HG03432 (cell line): ENCODE measurements around the gene TMEM232.
A peak's percentile ranks its signal among the peaks of the same experiment; 100 is the strongest.

Experiments
- ATAC-seq: cut with Tn5 transposase; IDR thresholded peaks from one replicate; pipeline ENCODE4 v1.9.1; 2021; ENCODE audit warnings: mild to moderate bottlenecking, moderate library complexity; ENCODE audit not compliant: unreplicated experiment

The TMEM232 gene

DNA sequence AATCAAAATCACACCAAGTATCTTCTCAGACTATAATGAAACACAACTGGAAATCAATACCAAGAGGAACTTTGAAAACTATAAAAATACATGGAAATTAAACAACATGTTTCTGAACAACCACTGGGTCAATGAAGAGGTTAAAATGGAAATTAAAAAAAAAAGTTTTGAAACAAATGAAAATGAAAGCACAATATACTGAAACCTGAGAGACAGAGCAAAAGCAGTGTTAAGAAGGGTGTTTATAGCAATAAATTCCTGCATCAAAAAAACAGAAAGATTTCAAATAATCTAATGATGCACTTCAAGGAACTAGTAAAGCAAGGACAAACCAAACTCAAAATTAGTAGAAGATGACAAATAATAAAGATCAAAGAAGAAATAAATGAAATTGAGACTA, 92.0 kb downstream of the TMEM232 start:
- no peak for ATAC-seq

DNA sequence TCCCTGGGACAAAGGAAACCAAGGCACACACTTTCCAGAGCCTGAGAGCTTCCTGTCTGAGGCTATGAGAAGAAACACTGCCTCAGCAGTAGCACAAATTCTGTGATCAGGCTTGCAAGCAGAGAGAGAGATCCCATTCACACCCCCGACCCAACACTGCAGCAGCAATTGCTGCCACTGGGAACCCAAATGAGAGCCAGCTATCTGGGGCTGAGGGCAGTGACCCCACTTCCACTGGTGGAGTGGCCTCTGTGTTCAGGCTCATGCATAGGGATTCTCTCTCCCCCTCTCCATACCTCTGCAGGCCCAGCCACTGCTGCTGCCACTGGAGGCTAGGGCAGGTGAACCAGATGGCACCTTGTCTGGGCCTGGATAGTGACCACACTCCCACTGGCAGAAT, 95.2 kb downstream of the TMEM232 start:
- ATAC-seq: no peak

- ATAC-seq: no peak
Observed at GRCh38 chr5:110630350-110630749, 96.1 kb downstream of the TMEM232 start.

GRCh38 chr5:110625376-110625999, 101.0 kb downstream of the TMEM232 start:
- ATAC-seq: peak; percentile 55

DNA sequence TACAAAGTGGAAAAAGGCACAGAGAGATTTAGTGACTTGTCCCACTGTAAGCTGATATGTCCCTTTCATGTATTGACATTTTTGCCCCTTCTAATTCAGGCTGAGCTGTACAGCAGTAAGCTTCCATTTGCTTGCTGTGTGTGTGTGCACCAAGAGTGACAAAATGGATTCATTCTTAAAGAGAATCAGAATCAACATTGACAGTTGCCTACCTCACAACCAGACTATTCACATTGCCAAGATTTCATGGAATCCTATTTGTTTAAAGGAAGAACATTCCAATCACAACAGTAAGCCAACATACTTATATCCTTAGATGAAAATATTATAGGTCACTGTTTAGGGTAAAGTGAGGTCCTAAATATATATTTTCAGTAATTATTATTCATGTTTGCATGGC, 102.6 kb downstream of the TMEM232 start:
- no peak for ATAC-seq

GRCh38 chr5:110618941-110619340, 107.5 kb downstream of the TMEM232 start:
- no peak for ATAC-seq

GRCh38 chr5:110616009-110616408, 110.5 kb downstream of the TMEM232 start:
- ATAC-seq: no peak

DNA sequence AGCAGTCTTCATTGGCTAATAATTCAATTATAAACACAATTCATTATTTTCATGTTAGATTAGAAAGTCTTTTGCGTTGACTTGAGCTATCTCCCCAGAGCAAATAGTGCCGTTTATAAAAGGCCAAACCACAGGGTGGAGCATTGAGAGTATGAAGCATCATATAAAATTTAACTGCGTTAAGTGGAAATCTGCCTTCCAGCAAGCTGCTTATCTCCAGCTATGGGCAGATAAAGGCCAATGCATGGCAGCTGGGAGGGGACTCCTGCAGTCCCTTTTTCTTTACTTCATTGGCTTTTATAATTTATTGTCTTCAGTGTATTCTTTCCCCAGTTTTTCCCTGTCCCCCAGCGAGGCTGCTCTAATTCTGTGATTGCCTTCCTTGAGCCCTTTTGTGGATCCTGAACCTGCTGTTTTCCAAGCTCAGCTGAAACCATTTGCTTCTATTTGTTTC, 113.7 kb downstream of the TMEM232 start:
- no peak for ATAC-seq

- no peak for ATAC-seq
Observed at GRCh38 chr5:110611817-110612216, 114.7 kb downstream of the TMEM232 start.

- no peak for ATAC-seq
Observed at GRCh38 chr5:110594866-110595265, 131.6 kb downstream of the TMEM232 start.

DNA sequence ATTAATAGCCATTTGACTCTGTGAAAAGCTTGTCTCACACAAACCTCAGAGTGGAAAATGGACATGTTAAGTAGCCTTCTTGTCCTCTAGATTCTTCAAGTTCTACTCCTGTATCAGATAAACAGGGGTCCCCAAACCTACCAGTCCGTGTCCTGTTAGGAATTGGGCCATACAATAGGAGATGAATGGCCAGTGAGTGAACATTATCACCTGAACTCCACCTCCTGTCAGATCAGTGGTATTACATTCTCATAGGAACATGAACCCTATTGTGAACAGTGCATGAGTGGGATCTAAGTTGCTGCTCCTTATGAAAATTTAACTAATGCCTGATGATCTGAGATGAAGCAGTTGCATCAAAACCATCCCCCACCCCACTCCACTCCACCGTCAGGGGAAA, 136.3 kb downstream of the TMEM232 start:
- peak; percentile 76 for ATAC-seq

DNA sequence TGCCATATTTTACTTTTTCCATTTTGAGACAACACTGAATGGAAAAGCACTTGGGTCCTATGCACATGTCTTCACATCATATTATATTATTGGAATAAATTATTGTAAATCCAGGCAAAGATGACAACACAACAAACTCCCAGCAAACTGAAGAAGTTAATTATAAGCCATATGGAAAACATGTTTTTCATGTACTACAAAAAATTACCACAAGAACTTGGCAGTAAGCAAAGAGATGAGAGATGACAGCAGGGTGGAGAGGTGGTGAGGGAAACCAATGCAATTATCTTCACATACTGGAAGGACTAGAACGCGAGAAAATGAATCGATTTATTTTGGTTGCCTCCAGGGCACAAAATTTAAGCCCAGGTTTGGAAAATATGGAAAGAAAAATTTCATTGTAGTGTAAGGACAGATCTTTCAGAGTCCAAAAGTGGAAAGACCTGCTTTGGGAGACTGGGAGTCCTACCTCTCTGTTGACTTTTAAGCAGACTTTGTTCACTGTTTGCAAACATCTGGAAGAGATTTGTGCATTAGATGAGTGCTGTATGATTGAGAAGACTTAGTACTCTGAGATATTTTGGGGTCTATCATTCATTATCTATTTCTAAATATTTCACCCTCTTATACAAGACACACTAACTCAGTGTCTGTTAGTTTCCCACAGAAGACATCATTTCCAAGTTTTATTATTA, 138.0 kb downstream of the TMEM232 start:
- no peak for ATAC-seq

- ATAC-seq: no peak
Observed at GRCh38 chr5:110580625-110581024, 145.8 kb downstream of the TMEM232 start.

GRCh38 chr5:110572729-110573128, 153.7 kb downstream of the TMEM232 start:
- no peak for ATAC-seq

DNA sequence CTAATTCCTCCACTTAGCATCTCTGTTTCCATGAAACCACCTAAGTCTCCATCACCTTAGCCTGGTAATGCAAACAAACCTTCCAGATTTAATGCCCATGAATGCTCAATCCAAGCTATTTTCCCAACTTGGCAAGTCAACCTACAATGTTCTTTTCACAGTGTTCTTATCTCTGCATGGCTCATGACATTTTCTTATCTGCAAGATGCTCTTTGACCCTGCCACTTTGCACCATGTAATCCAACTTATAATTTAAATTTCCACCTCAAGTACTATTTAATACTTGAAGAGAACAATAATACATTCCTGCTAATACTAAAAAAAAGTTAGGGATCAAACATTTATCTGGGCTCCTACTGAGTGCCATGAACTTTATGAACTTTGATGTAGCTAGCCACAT, 164.3 kb downstream of the TMEM232 start:
- no peak for ATAC-seq

GRCh38 chr5:110561510-110561909, 165.0 kb downstream of the TMEM232 start:
- no peak for ATAC-seq

DNA sequence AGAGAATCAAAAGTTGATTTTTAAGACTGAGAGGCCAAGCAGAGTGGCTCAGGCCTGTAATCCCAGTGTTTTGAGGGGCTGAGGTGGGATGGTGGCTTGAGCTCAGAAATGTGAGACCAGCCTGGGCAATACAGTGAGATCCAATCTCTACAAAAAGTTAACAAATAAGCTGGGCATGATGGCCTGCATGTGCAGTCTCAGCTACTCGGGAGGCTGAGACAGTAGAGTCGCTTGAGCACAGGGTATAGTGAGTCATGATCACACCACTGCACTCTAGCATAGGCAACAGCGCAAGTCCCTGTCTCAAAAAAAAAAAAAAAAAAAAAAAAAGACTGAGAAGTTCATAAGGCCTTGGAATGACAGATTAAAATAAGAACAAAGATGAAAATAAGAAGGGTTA, 177.2 kb downstream of the TMEM232 start:
- ATAC-seq: no peak

DNA sequence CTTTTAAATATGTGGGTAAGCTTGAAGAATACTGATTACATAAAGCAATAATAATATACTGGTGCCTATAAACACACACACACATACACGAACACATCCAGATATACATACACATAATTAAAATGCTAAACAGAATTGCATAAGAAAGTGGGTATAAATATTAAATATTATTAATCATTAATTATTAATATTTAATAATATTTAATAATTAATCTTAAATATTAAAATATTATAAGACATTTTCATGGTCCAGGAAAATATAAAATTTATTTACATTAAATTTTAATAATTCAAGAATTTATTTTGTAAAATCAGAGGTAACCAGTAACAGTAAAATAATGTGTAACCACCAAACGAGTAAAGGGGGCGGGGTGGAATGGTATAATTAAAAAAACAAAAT, 178.3 kb downstream of the TMEM232 start:
- ATAC-seq: no peak

- ATAC-seq: no peak
Observed at GRCh38 chr5:110547495-110547894, 179.0 kb downstream of the TMEM232 start.

DNA sequence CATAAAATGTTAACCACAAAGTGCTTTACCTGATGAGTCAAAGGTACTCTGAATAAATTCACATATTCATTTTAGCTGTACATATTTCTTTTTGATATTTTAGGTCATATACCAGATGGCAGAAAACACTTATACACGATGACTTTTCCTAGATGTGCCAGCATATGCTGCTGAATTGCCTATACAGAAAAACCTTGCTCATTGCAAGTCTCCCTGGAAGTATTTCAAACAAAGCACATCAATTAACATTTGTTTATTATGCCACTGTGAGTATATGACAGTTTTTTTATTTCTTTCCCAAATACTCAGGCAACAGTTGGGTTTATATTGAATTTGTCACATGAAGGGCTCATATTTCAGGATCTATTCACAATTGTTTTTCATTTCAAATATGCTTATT, 180.8 kb downstream of the TMEM232 start:
- ATAC-seq: no peak

DNA sequence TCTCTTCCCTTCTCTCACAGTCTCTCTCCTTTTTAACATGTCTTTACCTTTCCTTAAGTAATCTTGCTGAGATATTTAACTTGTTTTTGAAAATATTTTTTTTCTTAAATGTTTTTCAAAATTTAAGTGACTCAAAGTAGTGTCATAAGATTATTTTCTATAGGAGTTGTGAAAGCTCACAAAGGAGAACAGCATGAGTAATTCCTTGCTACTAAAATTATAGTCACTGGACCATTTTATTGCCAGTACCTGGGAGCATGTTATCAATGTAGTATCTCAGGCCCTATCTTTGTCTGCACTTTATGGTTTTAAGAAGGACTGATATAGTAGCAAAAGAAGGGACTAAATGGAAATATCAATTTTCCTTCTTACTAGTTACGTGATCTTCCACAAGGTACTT, 181.9 kb downstream of the TMEM232 start:
- no peak for ATAC-seq

DNA sequence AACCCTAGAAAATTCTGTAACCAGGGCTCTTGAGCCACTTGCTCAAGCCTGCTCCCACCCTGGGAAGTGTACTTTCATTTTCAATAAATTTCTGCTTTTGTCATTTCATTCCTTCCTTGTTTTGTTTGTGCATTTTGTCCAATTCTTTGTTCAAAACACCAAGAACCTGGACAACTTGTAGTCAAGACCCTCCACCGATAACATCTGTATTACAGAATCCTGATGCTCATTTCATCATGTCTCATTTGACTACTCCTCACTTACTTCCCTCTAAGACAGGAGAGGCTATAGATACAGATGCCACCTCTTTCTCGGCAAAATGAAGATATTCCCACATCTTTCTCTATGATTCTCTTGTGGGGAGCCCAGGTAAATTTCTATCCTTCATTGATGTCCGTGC, 183.5 kb downstream of the TMEM232 start:
- no peak for ATAC-seq
